Neural cell (in vitro differentiated cells): ENCODE results near the gene PGS1. TPM values are rescaled to one million over a fixed set of nuclear protein-coding genes. Genes with fewer than 3 reads are reported as not detected.

Experiments used
- H2AFZ ChIP-seq: fragments of 200-600, 300-800 bp; sonication (generic), shearing (Covaris generic); 2 replicates; pipeline ENCODE4 v1.6.0; 2014; ENCODE audit warnings: low read depth, mild to moderate bottlenecking, antibody characterized with exemption, low read length, moderate library complexity
- H3F3A ChIP-seq: fragments of 200-600 bp; shearing (Covaris generic); 2 replicates; pipeline ENCODE4 v1.6.1; 2016; ENCODE audit warnings: mild to moderate bottlenecking, moderate library complexity, mixed read lengths, antibody characterized with exemption, low read length; ENCODE audit not compliant: insufficient read depth, poor library complexity, severe bottlenecking
- H3K27ac ChIP-seq: fragments of 200-600, 300-800 bp; sonication (generic), shearing (Covaris generic); 2 replicates; pipeline ENCODE4 v1.5.1; 2014; ENCODE audit warnings: mild to moderate bottlenecking, low read length, moderate library complexity
- H3K27me3 ChIP-seq: fragments of 300-800, 200-600 bp; sonication (generic), shearing (Covaris generic); 2 replicates; pipeline ENCODE4 v1.6.0; 2014; ENCODE audit warnings: mild to moderate bottlenecking, low read depth, low read length, moderate library complexity; ENCODE audit not compliant: insufficient read depth
- H3K36me3 ChIP-seq: fragments of 300-800, 200-600 bp; sonication (generic), shearing (Covaris generic); 2 replicates; pipeline ENCODE4 v1.5.1; 2014; ENCODE audit warnings: mild to moderate bottlenecking, antibody characterized with exemption, low read length, moderate library complexity; ENCODE audit not compliant: insufficient read depth
- H3K4me2 ChIP-seq: fragments of 300-800, 200-600 bp; sonication (generic), shearing (Covaris generic); 2 replicates; pipeline ENCODE4 v1.6.0; 2014; ENCODE audit warnings: mild to moderate bottlenecking, low read length
- H3K4me3 ChIP-seq: fragments of 300-800, 200-600 bp; sonication (generic), shearing (Covaris generic); 2 replicates; pipeline ENCODE4 v1.5.1; 2014; ENCODE audit warnings: mild to moderate bottlenecking, low read length, moderate library complexity
- H3K79me2 ChIP-seq: fragments of 200-600 bp; shearing (Covaris generic); replicated peaks from 2 replicates; pipeline ENCODE4 v1.6.0; 2014; ENCODE audit warnings: mild to moderate bottlenecking, low read length, moderate library complexity; ENCODE audit not compliant: insufficient read depth
- H3K9ac ChIP-seq: fragments of 300-800, 200-600 bp; sonication (generic), shearing (Covaris generic); 2 replicates; pipeline ENCODE4 v1.6.1; 2016; ENCODE audit warnings: mild to moderate bottlenecking, low read length, mixed read lengths
- H3K9me2 ChIP-seq: fragments of 200-600 bp; shearing (Covaris generic); 2 replicates; pipeline ENCODE4 v1.6.1; 2016; ENCODE audit warnings: mild to moderate bottlenecking, low read length, mixed read lengths; ENCODE audit not compliant: insufficient read depth
- H3K9me3 ChIP-seq: fragments of 200-600, 300-800 bp; sonication (generic), shearing (Covaris generic); 2 replicates; pipeline ENCODE4 v1.6.1; 2016; ENCODE audit warnings: mild to moderate bottlenecking, mixed run types, low read length, moderate library complexity, mixed read lengths
- H4K20me1 ChIP-seq: fragments of 200-600 bp; shearing (Covaris generic); 2 replicates; pipeline ENCODE4 v1.6.1; 2016; ENCODE audit warnings: mild to moderate bottlenecking, mixed run types; ENCODE audit not compliant: insufficient read depth
- EP300 ChIP-seq: fragments of 450-650 bp; conservative IDR thresholded peaks from 2 replicates; pipeline ENCODE4 v1.6.1; 2014; ENCODE audit warnings: antibody characterized with exemption, mild to moderate bottlenecking, moderate library complexity; ENCODE audit not compliant: poor library complexity, severe bottlenecking
- EZH2 ChIP-seq: fragments of 200-600, 300-800 bp; shearing (Covaris generic), sonication (generic); IDR thresholded peaks from 2 replicates; pipeline ENCODE4 v1.6.1; 2014; ENCODE audit warnings: antibody characterized with exemption, low read length, borderline replicate concordance, mild to moderate bottlenecking; ENCODE audit not compliant: insufficient read depth, poor library complexity, severe bottlenecking
- MXI1 ChIP-seq: fragments of 450-650 bp; conservative IDR thresholded peaks from 2 replicates; pipeline ENCODE4 v1.6.1; 2014; ENCODE audit warnings: antibody characterized with exemption, mild to moderate bottlenecking; ENCODE audit not compliant: poor library complexity, severe bottlenecking
- POLR2AphosphoS5 ChIP-seq: IDR thresholded peaks from 2 replicates; pipeline ENCODE4 v1.6.1; 2012
- RAD21 ChIP-seq: fragments of 450-650 bp; conservative IDR thresholded peaks from 2 replicates; pipeline ENCODE4 v1.6.1; 2014; ENCODE audit warnings: antibody characterized with exemption, mild to moderate bottlenecking, moderate library complexity
- SMC3 ChIP-seq: fragments of 450-650 bp; conservative IDR thresholded peaks from 2 replicates; pipeline ENCODE4 v1.6.1; 2014; ENCODE audit warnings: antibody characterized with exemption, mild to moderate bottlenecking, moderate library complexity; ENCODE audit not compliant: poor library complexity
- TAF1 ChIP-seq: IDR thresholded peaks from 2 replicates; pipeline ENCODE4 v1.6.1; 2012; ENCODE audit warnings: low read depth
- polyA plus RNA-seq: library from polyadenylated mRNA; depleted of rRNA; stranded (reverse); fragments of >200 nt; gene quantifications from 2 replicates; pipeline ENCODE4 v1.2.3, GENCODE V29; 2014
- TF ChIP-seq, protein P1 (sequence below): fragments of 450-650 bp; IDR thresholded peaks from 2 replicates; pipeline ENCODE4 v1.5.1; 2014; ENCODE audit warnings: antibody characterized with exemption, mild to moderate bottlenecking, moderate library complexity; ENCODE audit not compliant: poor library complexity, severe bottlenecking
- TF ChIP-seq, protein P2 (sequence below): IDR thresholded peaks from 2 replicates; pipeline ENCODE4 v1.6.1; 2012; ENCODE audit warnings: borderline replicate concordance

The PGS1 gene
- polyA plus RNA-seq, 1 donor from 2014 or later, result 65.7 TPM

DNA sequence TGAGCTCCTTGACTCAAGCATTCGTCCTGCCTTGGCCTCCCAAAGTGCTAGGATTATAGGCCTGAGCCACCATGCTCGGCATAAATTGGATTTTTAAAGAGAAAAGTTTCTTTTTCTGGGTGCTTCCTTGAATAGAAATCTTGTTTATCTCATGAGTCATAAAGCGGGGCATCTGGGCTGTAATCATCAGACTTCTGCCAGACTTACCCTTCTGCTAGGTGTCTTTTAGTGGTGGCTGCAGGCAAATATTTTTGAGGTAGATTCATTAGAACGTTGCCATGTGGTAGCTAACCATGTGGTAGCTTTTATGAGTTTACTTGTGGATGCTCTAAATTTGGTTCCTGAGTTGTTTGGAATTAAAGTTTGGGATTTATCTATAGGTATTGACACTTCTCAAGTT is 13.4 kb downstream of the PGS1 start:
- Histone ChIP-seq H3K9me3 (no peaks in the 10 kb centered on the region), H3F3A (no peaks in the 10 kb centered on the region), H3K4me2 (no peak overlapping the region), H3K79me2 (peaks cover 13% of the 10 kb centered on the region), H3K36me3 (no peaks in the 10 kb centered on the region), H3K4me3 (no peak overlapping the region), H3K27me3 (no peaks in the 10 kb centered on the region), H4K20me1 (no peaks in the 10 kb centered on the region), H3K9ac (no peak overlapping the region), H3K27ac (no peak overlapping the region), H2AFZ (no peak overlapping the region), H3K9me2 (no peaks in the 10 kb centered on the region)
- TF ChIP-seq POLR2AphosphoS5, result no peak
- TF ChIP-seq EZH2, result no peak
- no peak for TF ChIP-seq RAD21

DNA sequence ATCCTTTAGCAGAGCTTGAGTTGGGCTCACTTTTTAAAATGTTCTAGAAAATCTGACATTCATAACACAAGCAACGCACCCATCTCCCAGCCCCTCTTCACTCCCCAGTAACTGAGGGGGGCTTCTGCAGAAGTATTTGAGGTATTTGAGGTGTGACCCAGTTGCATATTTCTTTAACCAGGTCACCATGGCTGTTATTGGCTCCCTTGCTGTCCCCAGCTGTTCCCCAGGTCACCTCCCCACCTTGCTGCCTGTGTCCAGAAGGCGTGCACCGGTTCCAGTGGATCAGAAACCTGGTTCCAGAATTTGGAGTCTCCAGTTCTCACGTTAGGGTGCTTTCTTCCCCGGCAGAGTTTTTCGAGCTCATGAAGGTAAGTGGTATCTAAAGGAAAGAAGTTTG is 13.8 kb downstream of the PGS1 start:
- Histone ChIP-seq H3F3A (no peaks in the 10 kb centered on the region), H3K9ac (no peak overlapping the region), H3K9me3 (no peaks in the 10 kb centered on the region), H4K20me1 (no peaks in the 10 kb centered on the region), H3K79me2 (peaks cover 12% of the 10 kb centered on the region), H3K36me3 (no peaks in the 10 kb centered on the region), H3K27me3 (no peaks in the 10 kb centered on the region), H3K4me3 (no peak overlapping the region), H3K4me2 (no peak overlapping the region), H3K27ac (no peak overlapping the region), H3K9me2 (no peaks in the 10 kb centered on the region), H2AFZ (no peak overlapping the region)
- TF ChIP-seq EP300, result no peak
- TF ChIP-seq POLR2AphosphoS5, result no peak
- TF ChIP-seq, protein P1, sequence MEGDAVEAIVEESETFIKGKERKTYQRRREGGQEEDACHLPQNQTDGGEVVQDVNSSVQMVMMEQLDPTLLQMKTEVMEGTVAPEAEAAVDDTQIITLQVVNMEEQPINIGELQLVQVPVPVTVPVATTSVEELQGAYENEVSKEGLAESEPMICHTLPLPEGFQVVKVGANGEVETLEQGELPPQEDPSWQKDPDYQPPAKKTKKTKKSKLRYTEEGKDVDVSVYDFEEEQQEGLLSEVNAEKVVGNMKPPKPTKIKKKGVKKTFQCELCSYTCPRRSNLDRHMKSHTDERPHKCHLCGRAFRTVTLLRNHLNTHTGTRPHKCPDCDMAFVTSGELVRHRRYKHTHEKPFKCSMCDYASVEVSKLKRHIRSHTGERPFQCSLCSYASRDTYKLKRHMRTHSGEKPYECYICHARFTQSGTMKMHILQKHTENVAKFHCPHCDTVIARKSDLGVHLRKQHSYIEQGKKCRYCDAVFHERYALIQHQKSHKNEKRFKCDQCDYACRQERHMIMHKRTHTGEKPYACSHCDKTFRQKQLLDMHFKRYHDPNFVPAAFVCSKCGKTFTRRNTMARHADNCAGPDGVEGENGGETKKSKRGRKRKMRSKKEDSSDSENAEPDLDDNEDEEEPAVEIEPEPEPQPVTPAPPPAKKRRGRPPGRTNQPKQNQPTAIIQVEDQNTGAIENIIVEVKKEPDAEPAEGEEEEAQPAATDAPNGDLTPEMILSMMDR, result no peak
- TF ChIP-seq RAD21, result no peak
- TF ChIP-seq EZH2, result no peak

DNA sequence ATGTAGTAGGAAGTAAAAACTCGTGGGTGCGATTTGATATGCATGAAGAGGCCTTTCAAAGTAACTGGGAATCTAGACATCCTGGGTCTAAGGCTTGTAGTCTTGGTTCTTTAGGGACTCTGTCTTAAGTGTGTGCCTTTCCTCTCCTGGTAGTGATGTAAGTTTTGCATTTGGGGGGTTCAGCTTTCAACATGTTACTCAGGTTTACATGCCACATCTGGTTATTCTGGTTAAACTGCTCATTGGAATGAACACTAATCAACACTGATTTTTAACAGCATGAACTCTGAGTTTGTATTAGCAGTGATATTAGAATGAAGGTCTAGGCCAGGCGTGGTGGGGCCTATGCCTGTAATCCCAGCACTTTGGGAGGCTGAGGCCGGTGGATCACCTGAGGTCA is 15.1 kb downstream of the PGS1 start:
- no peaks in the 10 kb centered on the region for H3K36me3 ChIP-seq

More for the DNA sequence above, 15.1 kb downstream of the PGS1 start:
- Histone ChIP-seq H3K4me2 (no peak overlapping the region), H3K9me2 (no peaks in the 10 kb centered on the region), H4K20me1 (no peaks in the 10 kb centered on the region), H3K9me3 (no peaks in the 10 kb centered on the region), H3K27ac (no peak overlapping the region), H3K79me2 (peaks cover 4% of the 10 kb centered on the region), H3K27me3 (no peaks in the 10 kb centered on the region), H3F3A (no peaks in the 10 kb centered on the region), H2AFZ (no peak overlapping the region), H3K9ac (no peak overlapping the region), H3K4me3 (no peak overlapping the region)
- TF ChIP-seq POLR2AphosphoS5 (no peak), TAF1 (no peak), RAD21 (no peak), SMC3 (no peak), MXI1 (no peak), EZH2 (no peak), EP300 (no peak)
- TF ChIP-seq, protein P1, result no peak
- TF ChIP-seq, protein P2, sequence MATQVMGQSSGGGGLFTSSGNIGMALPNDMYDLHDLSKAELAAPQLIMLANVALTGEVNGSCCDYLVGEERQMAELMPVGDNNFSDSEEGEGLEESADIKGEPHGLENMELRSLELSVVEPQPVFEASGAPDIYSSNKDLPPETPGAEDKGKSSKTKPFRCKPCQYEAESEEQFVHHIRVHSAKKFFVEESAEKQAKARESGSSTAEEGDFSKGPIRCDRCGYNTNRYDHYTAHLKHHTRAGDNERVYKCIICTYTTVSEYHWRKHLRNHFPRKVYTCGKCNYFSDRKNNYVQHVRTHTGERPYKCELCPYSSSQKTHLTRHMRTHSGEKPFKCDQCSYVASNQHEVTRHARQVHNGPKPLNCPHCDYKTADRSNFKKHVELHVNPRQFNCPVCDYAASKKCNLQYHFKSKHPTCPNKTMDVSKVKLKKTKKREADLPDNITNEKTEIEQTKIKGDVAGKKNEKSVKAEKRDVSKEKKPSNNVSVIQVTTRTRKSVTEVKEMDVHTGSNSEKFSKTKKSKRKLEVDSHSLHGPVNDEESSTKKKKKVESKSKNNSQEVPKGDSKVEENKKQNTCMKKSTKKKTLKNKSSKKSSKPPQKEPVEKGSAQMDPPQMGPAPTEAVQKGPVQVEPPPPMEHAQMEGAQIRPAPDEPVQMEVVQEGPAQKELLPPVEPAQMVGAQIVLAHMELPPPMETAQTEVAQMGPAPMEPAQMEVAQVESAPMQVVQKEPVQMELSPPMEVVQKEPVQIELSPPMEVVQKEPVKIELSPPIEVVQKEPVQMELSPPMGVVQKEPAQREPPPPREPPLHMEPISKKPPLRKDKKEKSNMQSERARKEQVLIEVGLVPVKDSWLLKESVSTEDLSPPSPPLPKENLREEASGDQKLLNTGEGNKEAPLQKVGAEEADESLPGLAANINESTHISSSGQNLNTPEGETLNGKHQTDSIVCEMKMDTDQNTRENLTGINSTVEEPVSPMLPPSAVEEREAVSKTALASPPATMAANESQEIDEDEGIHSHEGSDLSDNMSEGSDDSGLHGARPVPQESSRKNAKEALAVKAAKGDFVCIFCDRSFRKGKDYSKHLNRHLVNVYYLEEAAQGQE, result no peak
